Nephron (organoid): ENCODE measurements around the gene ATP11A.
A peak's percentile ranks its signal among the peaks of the same experiment; 100 is the strongest.

Source experiments
- H3K27ac Mint-ChIP-seq, 3 experiments: 2 replicates each; pipeline ENCODE4 v1.8.0; 2020; ENCODE audit warnings: mixed read lengths in 3 of 3, mild to moderate bottlenecking in 2 of 3, moderate library complexity in 1 of 3
- H3K27me3 Mint-ChIP-seq: 2 replicates; pipeline ENCODE4 v1.8.0; 2021; ENCODE audit warnings: low read depth, mild to moderate bottlenecking, moderate library complexity, mixed read lengths
- H3K36me3 Mint-ChIP-seq: 2 replicates; pipeline ENCODE4 v1.8.0; 2020; ENCODE audit warnings: low read depth, mixed read lengths
- H3K4me1 Mint-ChIP-seq: 2 replicates; pipeline ENCODE4 v1.8.0; 2020; ENCODE audit warnings: mixed read lengths
- H3K4me3 Mint-ChIP-seq, 3 experiments: 2 replicates each; pipeline ENCODE4 v1.8.0; 2020; ENCODE audit warnings: mild to moderate bottlenecking in 3 of 3, mixed read lengths in 3 of 3, moderate library complexity in 2 of 3
- H3K9me3 Mint-ChIP-seq: 2 replicates; pipeline ENCODE4 v1.8.0; 2020; ENCODE audit warnings: mixed read lengths
- CTCF ChIP-seq, 3 experiments: fragments of 200-600 bp; sonication (generic); IDR thresholded peaks; one replicate each; pipeline ENCODE4 v1.5.0; 2021; ENCODE audit warnings: antibody characterized with exemption in 3 of 3; ENCODE audit not compliant: unreplicated experiment in 3 of 3

The ATP11A gene

DNA sequence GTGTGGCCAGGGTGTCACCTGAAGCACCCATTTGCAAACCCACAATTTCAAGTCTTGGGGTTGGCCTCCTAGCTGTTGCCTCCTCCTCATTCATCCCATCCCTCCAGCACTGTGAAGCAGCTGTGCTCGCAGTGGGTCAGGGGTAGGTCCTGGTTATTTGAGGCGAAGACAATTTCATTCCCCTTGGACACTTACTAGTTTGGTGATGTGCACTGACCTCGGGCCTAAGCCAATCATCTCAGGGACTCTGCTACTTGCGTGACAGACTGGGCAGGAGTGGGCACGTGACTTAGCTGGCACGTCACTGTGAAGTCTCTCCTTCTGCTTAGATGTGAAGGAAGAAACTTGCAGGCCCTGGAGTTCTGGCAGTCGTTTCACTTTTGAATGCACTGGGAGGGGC, 3.5 kb upstream of the ATP11A start:
- Mint-ChIP-seq H3K4me3 (no peak overlapping the region), H3K27me3 (peaks cover 18% of the 10 kb centered on the region), H3K36me3 (no peaks in the 10 kb centered on the region), H3K9me3 (no peaks in the 10 kb centered on the region), H3K27ac (no peak overlapping the region), H3K4me1 (peaks cover 18% of the 10 kb centered on the region)
- TF ChIP-seq CTCF (IDR thresholded peaks at IDR 0.05; ENCODE audit: unreplicated experiment in 3 of 3): no peak

DNA sequence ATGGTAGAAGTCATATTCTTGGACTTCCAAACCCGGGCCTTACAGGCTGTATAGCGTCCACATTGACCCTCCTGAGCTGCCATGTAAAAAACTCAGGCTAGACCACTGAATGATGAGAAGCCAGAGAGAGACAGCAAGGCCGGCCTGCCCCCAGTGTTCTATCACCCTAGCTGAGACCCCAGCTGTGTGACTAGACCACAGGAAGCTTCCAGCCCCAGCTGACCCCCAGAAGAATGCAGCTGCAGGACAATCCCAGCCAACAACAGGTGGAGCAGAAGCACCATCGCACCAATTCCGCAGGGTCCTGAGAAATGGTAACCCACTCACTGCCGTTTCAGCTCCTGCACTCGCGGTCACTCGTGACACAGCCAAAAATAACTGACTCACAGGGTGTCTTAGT, 2.9 kb upstream of the ATP11A start:
- Mint-ChIP-seq H3K4me1 (peaks cover 24% of the 10 kb centered on the region), H3K4me3 (no peak overlapping the region), H3K27me3 (peaks cover 24% of the 10 kb centered on the region), H3K36me3 (no peaks in the 10 kb centered on the region), H3K9me3 (no peaks in the 10 kb centered on the region), H3K27ac (no peak overlapping the region)
- TF ChIP-seq CTCF (IDR thresholded peaks at IDR 0.05; ENCODE audit: unreplicated experiment in 3 of 3): no peak

DNA sequence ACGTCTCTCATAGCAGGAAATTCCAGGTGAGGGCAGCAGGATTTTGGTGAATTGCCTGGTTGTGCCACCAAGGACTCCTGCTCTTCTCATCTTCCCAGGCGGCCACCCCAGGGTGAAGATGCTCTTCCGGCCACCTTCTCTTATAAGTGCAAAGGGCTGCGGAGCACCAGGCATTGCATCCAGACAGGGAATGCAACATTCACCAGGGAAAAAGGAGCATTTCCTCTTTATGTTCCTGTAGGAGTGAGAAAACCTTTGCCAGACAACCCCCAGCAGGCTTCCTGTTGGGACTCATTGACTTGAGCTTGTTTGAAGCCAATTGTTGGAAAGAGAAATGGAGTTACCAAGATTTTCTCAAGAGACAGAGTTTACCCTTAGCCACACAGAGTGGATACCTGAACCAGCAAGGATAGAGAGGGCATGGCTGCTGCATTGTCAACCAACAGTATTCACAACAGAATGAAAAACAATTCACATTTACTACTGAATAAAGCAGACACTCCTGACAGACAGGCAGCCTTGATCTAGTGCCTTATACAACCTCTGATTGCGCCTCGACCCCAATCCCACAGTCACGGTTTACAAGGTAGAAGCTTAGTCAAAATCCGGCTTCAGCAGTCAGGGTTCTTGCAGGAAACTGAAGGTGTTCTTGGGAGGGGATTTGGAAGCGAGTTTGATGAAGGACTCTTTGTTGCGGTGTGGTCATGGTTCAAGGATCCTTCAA, 1.8 kb upstream of the ATP11A start:
- Mint-ChIP-seq H3K27ac (peak overlapping the region; percentile 76 to 87 (median 76)), H3K36me3 (no peaks in the 10 kb centered on the region), H3K27me3 (peaks cover 27% of the 10 kb centered on the region), H3K4me1 (peaks cover 33% of the 10 kb centered on the region), H3K4me3 (peak overlapping the region; percentile 75 to 88 (median 86)), H3K9me3 (no peaks in the 10 kb centered on the region)
- TF ChIP-seq CTCF (IDR thresholded peaks at IDR 0.05; ENCODE audit: unreplicated experiment in 3 of 3): no peak

GRCh38 chr13:112688560-112689302, 1.1 kb upstream of the ATP11A start:
- peaks cover 37% of the 10 kb centered on the region for H3K4me1 Mint-ChIP-seq
- H3K4me3 Mint-ChIP-seq: peak overlapping the region; percentile 75 to 88 (median 86)
- no peaks in the 10 kb centered on the region for H3K9me3 Mint-ChIP-seq
- peak overlapping the region; percentile 76 to 87 (median 76) for H3K27ac Mint-ChIP-seq
- TF ChIP-seq CTCF (IDR thresholded peaks at IDR 0.05; ENCODE audit: unreplicated experiment in 3 of 3): no peak
- peaks cover 27% of the 10 kb centered on the region for H3K27me3 Mint-ChIP-seq
- H3K36me3 Mint-ChIP-seq: no peaks in the 10 kb centered on the region

GRCh38 chr13:112690283-112690929, 568 bp downstream of the ATP11A start:
- H3K27ac Mint-ChIP-seq: peak overlapping the region in 2 of 3 experiments; percentile 49 to 75
- H3K4me1 Mint-ChIP-seq: peaks cover 48% of the 10 kb centered on the region
- no peaks in the 10 kb centered on the region for H3K9me3 Mint-ChIP-seq
- no peaks in the 10 kb centered on the region for H3K36me3 Mint-ChIP-seq
- H3K4me3 Mint-ChIP-seq: peak overlapping the region; percentile 87
- no peak for TF ChIP-seq CTCF (IDR thresholded peaks at IDR 0.05; ENCODE audit: unreplicated experiment in 3 of 3)
- H3K27me3 Mint-ChIP-seq: peaks cover 23% of the 10 kb centered on the region
